ENCODE data around the gene EPS8L3.
"Not testable (repeated sequence)": the region's sequence is repeated elsewhere in the genome, so short reads cannot be mapped to it uniquely, and the experiment has no call there.

Gene EPS8L3
- total RNA-seq, result 0 reads per million in 2 experiments

GRCh38 chr1:109763646-109764415 is at the start of gene EPS8L3:
Gene EPS8L3, minus strand, starts transcription at chr1:109763923. Its CDS starts 2,174 bp downstream, at chr1:109761749.
- DNase-seq (ENCODE audit: low read depth), result no peak

GRCh38 chr1:109812691-109813393 is 49.1 kb upstream of the EPS8L3 start:
- DNase-seq (ENCODE audit: low read depth), result no peak

DNA sequence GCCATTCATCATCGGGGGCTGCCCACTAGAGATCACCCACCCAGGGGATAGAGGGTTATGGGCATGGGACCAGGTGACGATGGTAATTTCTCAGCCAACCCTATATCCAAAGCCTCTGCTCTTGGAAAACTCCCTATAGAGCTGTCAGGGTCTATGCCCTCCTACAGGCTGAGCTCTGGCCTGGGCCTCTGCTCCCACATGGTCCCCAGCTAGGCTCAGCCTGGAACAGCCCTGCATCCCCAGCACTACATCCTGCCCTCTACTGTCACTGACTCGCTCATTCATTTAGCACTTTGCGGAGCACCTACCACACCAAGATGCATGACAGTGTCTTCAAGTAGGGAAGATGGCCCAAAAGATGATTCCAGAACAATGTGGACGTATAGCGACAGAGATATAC is 45.0 kb upstream of the EPS8L3 start:
- DNase-seq (ENCODE audit: low read depth), result no peak

DNA sequence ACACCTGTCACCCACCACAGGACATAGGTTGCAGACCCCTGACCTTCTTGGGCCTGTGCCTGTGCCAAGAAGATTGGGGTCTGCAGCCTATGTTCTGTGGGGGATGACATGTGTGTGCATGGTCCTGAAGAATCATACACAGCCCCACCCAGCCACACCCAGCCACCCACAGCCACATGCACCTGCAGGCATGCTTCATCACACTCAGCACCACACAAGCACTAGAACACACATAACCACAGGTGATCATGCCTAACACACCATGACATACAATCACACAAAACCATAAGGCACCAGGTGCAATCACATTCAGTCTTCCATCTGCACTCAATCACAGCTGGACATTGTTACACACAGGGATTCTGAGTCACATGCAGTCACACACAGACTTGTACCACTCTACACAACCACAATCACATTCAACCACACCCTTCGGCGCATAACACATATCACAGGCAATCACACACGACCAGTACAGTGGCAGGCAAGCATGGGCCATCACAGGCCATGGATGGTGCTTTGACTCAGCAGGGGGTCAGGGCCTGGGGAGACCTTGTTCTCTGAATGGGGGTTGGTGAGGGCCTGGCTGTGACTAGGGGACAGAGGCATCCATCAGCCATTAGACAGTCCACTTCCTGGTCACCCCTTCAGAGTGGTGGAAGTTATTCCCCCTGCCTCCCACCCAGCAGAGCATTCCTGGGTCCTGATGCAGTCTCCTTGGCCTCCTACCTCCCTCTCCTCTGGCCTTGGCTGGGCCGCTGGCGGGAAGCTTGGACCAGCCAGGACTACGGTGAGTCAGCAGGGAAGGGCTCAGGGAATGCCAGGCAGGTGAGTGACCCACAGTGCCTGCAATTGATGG is 44.3 kb upstream of the EPS8L3 start:
- no peak for DNase-seq (ENCODE audit: low read depth)

GRCh38 chr1:109807402-109807801 is 43.7 kb upstream of the EPS8L3 start:
- DNase-seq (ENCODE audit: low read depth), result no peak

- no peak for DNase-seq (ENCODE audit: low read depth)
Observed at GRCh38 chr1:109806733-109807400, 43.1 kb upstream of the EPS8L3 start.

GRCh38 chr1:109805486-109806165 is 41.9 kb upstream of the EPS8L3 start:
- no peak for DNase-seq (ENCODE audit: low read depth)

GRCh38 chr1:109804660-109805059 is 40.9 kb upstream of the EPS8L3 start:
- no peak for DNase-seq (ENCODE audit: low read depth)

GRCh38 chr1:109803901-109804331 is 40.2 kb upstream of the EPS8L3 start:
- DNase-seq (ENCODE audit: low read depth), result no peak

GRCh38 chr1:109802901-109803561 is 39.3 kb upstream of the EPS8L3 start:
- DNase-seq (ENCODE audit: low read depth), result no peak

GRCh38 chr1:109802136-109802900 is 38.6 kb upstream of the EPS8L3 start:
- peak; percentile 26 for DNase-seq (ENCODE audit: low read depth)

DNA sequence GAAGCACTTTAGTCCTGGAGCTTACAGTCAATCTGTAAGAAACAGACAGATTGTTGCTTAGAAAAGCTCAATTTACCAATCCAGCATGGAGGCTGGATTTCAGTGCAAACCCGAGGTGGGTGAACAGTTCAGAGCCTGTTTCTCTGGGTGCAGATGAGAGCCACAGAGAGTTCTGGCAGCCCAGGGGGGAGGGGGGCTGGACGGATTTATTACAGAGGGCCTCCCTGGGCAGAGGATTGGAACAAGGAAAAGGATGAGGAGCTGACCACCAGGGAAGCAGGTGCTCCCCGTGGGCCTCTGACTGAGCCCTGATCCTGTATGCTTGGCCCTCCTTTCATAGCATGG is 38.0 kb upstream of the EPS8L3 start:
- DNase-seq (ENCODE audit: low read depth), result no peak

DNA sequence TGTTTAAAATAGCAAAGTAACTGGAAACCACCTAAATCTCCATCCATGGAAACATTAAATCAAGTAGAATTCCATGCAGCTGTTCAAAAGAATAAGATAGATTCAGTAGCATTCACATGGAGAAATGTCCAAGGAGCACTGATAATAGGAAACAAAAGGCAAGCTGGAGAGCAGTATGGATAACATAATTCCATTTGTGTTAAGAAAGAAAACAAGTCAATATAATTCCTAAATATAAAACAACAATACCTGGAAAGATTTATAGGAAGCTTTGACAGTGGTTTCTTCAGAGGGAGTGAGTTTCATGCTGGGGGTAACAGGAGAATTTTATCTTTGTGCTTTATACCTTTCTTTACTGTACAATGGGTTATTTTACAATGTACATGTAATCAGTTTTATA is 36.6 kb upstream of the EPS8L3 start:
- DNase-seq (ENCODE audit: low read depth), result no peak

DNA sequence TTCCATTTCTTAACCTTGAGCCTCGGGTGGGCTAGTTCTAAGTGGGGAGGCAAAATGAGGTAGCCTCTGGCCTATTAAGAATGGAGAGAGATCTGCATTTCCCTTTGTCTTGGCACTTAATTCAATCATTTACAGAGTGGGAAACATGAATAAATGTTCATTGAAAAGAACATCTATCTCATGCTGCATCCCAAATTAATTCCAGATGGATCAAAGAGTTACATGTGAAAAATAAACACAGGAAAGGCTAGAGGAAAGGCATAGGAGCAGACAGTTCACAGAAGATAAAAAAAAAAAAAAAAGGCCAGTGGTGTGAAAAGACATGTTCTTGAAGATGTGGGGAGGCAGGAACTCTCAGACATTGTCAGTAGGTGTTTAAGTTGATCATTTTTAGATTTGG is 35.7 kb upstream of the EPS8L3 start:
- no peak for DNase-seq (ENCODE audit: low read depth)

DNA sequence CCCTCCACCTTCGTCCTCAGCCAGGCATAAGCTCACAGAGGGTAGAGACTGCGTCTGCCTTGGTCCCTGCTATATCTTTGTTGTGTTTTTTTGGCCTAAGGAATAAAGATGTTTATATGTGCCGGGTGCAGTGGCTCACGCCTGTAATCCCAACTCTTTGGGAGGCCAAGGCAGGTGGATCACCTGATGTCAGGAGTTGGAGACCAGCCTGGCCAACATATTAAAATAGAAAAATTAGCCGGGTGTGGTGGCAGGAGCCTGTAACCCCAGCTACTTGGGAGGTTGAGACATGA is 33.5 kb upstream of the EPS8L3 start:
- not testable (repeated sequence) for DNase-seq (ENCODE audit: low read depth)

GRCh38 chr1:109796484-109797302 is 33.0 kb upstream of the EPS8L3 start:
- no peak for DNase-seq (ENCODE audit: low read depth)

GRCh38 chr1:109794319-109795132 is 30.8 kb upstream of the EPS8L3 start:
- DNase-seq (ENCODE audit: low read depth), result no peak
